Liver (tissue), 9 donors: ENCODE results near the gene CYFIP1. TPM values are rescaled to one million over a fixed set of nuclear protein-coding genes. Genes with fewer than 3 reads are reported as not detected.

Experiments used
- DNase-seq: peaks from one replicate; pipeline ENCODE4 v3.0.0-alpha.2; 2017; ENCODE audit warnings: low spot score
- H3K27ac ChIP-seq, 2 donors: one replicate each; pipeline ENCODE4 v1.7.0; 2013; ENCODE audit warnings: inconsistent platforms in 2 of 2, low read length in 2 of 2, control low read depth in 1 of 2, low read depth in 1 of 2, mild to moderate bottlenecking in 1 of 2
- H3K27me3 ChIP-seq, 4 donors: one replicate each; pipeline versions ENCODE4 v1.6.1 to v1.7.0; 2013; ENCODE audit warnings: low read length in 3 of 4, inconsistent platforms in 1 of 4, mild to moderate bottlenecking in 1 of 4, moderate library complexity in 1 of 4; ENCODE audit not compliant: control insufficient read depth in 4 of 4, insufficient read depth in 4 of 4
- H3K36me3 ChIP-seq, 4 donors: one replicate each; pipeline versions ENCODE4 v1.6.1 to v1.7.0; 2013; ENCODE audit warnings: low read length in 3 of 4, mild to moderate bottlenecking in 3 of 4, low read depth in 1 of 4, moderate library complexity in 1 of 4; ENCODE audit not compliant: control insufficient read depth in 4 of 4, insufficient read depth in 3 of 4
- H3K4me1 ChIP-seq, 4 donors: one replicate each; pipeline versions ENCODE4 v1.6.1 to v1.7.0; 2013; ENCODE audit warnings: low read length in 3 of 4, mild to moderate bottlenecking in 3 of 4, moderate library complexity in 1 of 4; ENCODE audit not compliant: control insufficient read depth in 4 of 4, insufficient read depth in 4 of 4
- H3K4me3 ChIP-seq, 3 donors: one replicate each; pipeline versions ENCODE4 v1.6.1 to v1.7.0; 2013; ENCODE audit warnings: low read length in 3 of 3, control low read depth in 1 of 3, low read depth in 1 of 3, mild to moderate bottlenecking in 1 of 3
- H3K9ac ChIP-seq, 2 donors: one replicate each; pipeline ENCODE4 v1.7.0; 2013; ENCODE audit warnings: low read length in 2 of 2, mild to moderate bottlenecking in 2 of 2, moderate library complexity in 2 of 2, control low read depth in 1 of 2, low read depth in 1 of 2
- H3K9me3 ChIP-seq, 4 donors: one replicate each; pipeline versions ENCODE4 v1.6.1 to v1.7.0; 2013; ENCODE audit warnings: low read length in 3 of 4; ENCODE audit not compliant: control insufficient read depth in 4 of 4
- EGR1 ChIP-seq, 2 donors: IDR thresholded peaks; 2 replicates each; pipeline ENCODE4 v1.6.1; 2016 to 2018; ENCODE audit warnings: antibody characterized with exemption in 2 of 2, low read depth in 2 of 2
- FOXA1 ChIP-seq: IDR thresholded peaks from 2 replicates; pipeline ENCODE4 v1.6.1; 2016; ENCODE audit warnings: antibody characterized with exemption
- FOXA2 ChIP-seq: IDR thresholded peaks from 2 replicates; pipeline ENCODE4 v1.6.1; 2016; ENCODE audit warnings: antibody characterized with exemption
- GABPA ChIP-seq, 2 donors: IDR thresholded peaks in 1 of 2; conservative IDR thresholded peaks in 1 of 2; 2 replicates each; pipeline ENCODE4 v1.6.1; 2016; ENCODE audit warnings: antibody characterized with exemption in 2 of 2, mild to moderate bottlenecking in 1 of 2, moderate library complexity in 1 of 2
- HNF4A ChIP-seq, 2 donors: conservative IDR thresholded peaks; 2 replicates each; pipeline ENCODE4 v1.6.1; 2016; ENCODE audit warnings: antibody characterized with exemption in 2 of 2, mild to moderate bottlenecking in 2 of 2
- HNF4G ChIP-seq: IDR thresholded peaks from 2 replicates; pipeline ENCODE4 v1.6.1; 2016; ENCODE audit warnings: antibody characterized with exemption
- JUND ChIP-seq, 2 donors: IDR thresholded peaks; 2 replicates each; pipeline ENCODE4 v1.6.1; 2016; ENCODE audit warnings: antibody characterized with exemption in 2 of 2
- NR2F2 ChIP-seq: IDR thresholded peaks from 2 replicates; pipeline ENCODE4 v1.6.1; 2016; ENCODE audit warnings: antibody characterized with exemption
- RAD21 ChIP-seq, 2 donors: IDR thresholded peaks; 2 replicates each; pipeline ENCODE4 v1.6.1; 2016; ENCODE audit warnings: antibody characterized with exemption in 2 of 2, mild to moderate bottlenecking in 2 of 2
- RXRA ChIP-seq, 2 donors: IDR thresholded peaks; 2 replicates each; pipeline ENCODE4 v1.6.1; 2017 to 2018; ENCODE audit warnings: antibody characterized with exemption in 2 of 2, mild to moderate bottlenecking in 1 of 2
- SP1 ChIP-seq: IDR thresholded peaks from 2 replicates; pipeline ENCODE4 v1.6.1; 2018; ENCODE audit warnings: antibody characterized with exemption, mild to moderate bottlenecking
- TAF1 ChIP-seq: conservative IDR thresholded peaks from 2 replicates; pipeline ENCODE4 v1.6.1; 2016; ENCODE audit warnings: antibody characterized with exemption, mild to moderate bottlenecking
- YY1 ChIP-seq: IDR thresholded peaks from 2 replicates; pipeline ENCODE4 v1.6.1; 2016; ENCODE audit warnings: antibody characterized with exemption, mild to moderate bottlenecking
- WGBS: extraction: QIAGEN DNeasy Blood & Tissue Kit; methylation state at CpG from one replicate; pipeline ENCODE4 v1.1.7; 2013; 5-methylcytosine and 5-hydroxymethylcytosine counted together
- polyA plus RNA-seq, 2 donors: library from polyadenylated mRNA; stranded (reverse) in 1 of 2; unstranded in 1 of 2; fragments of 200-250 nt in 1 of 2; fragments of >200 nt in 1 of 2; fragmentation: Nextera tagmentation in 1 of 2; extraction: Ambion mirVana in 1 of 2; gene quantifications; one replicate each; pipeline versions ENCODE4 v1.2.1 to v1.2.3, GENCODE V29; 2013 to 2015
- total RNA-seq, 2 donors: library from RNA; depleted of rRNA; stranded (reverse); fragments of >200 nt; gene quantifications; one replicate each; pipeline ENCODE4 v1.2.3, GENCODE V29; 2014
- TF ChIP-seq, protein P1 (sequence below): IDR thresholded peaks from 2 replicates; pipeline ENCODE4 v1.6.1; 2016; ENCODE audit warnings: antibody characterized with exemption
- TF ChIP-seq, protein P2 (sequence below): fragments of 150-350 bp; IDR thresholded peaks from 2 replicates; pipeline ENCODE4 v1.5.1; 2017; ENCODE audit warnings: improper control_type of control experiment, low read depth, low read length; ENCODE audit not compliant: missing input control
- TF ChIP-seq, protein P3 (sequence below): IDR thresholded peaks from 2 replicates; pipeline ENCODE4 v1.6.1; 2016; ENCODE audit warnings: antibody characterized with exemption, mild to moderate bottlenecking
- TF ChIP-seq, protein P4 (sequence below): IDR thresholded peaks from 2 replicates; pipeline ENCODE4 v1.6.1; 2016; ENCODE audit warnings: antibody characterized with exemption
- TF ChIP-seq, protein P5 (sequence below): IDR thresholded peaks from 2 replicates; pipeline ENCODE4 v1.6.1; 2016; ENCODE audit warnings: antibody characterized with exemption
- donor health status: healthy.
- donor health status: healthy.
- donor health status: healthy.
- donor health status: healthy.
- donor health status: healthy.

The CYFIP1 gene
- total and polyA plus RNA-seq, 4 donors = 13.5 to 48.3 (median 38.3) TPM

DNA sequence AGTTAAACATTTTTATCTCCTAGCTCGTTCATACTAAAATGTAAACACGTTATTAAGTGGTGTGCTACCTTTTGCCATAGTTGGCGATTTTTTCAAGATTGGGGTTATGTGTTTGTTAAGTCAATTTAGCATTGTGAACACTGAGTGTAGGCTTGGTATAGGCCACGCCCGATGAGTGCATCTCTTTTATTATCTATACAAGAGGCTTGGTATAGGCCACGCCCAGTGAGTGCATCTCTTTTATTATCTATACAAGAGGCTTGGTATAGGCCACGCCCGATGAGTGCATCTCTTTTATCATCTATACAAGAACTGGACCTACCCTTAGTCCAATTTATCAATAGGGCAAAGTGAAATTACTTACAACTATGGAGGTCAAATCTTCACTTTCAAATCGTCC is 71.3 kb downstream of the CYFIP1 start:
- no peaks in the 10 kb centered on the region for H3K4me1 ChIP-seq

DNA sequence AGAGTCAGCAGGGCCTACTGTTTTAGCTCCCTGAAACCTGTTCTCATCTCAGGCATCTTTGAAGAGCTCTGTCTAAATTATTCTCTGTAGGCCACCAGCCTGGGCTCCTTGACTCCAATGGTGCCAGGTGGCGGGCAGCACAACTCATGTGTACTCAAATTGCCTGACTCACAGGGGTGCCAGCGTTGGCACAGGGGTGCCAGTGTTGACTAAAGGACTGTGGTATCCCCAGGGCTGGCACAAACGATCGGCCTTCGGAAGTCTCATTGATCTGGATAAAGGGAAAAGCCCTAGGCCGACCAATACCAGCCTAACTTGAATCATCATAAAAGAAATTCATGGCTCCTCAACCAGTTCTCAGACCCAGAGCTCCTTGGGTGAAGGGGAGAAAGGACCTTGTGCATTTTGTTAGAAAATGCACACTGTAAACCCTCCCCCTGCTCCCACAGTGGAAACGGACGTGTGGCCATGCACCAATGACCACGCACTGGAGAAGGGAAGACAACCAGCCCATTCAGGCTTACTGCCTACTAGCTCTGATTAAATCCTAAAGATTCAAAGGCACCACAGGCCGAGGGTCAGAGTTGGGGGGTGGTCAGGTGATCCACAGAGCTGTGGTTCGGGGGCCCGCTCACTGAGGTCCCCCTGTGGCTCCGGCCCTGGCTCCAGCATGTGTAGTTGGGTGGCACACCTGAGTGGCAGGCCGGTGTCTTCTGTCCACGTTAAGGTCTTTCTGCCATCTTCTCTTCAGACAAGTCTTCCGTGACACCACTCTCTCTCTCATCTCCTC is 72.8 kb downstream of the CYFIP1 start:
- Histone ChIP-seq H3K27me3 (no peaks in the 10 kb centered on the region), H3K27ac (no peak overlapping the region), H3K36me3 (peaks cover 30 to 71% (median 46%) of the 10 kb centered on the region in 4 donors), H3K9ac (no peak overlapping the region), H3K4me1 (no peaks in the 10 kb centered on the region), H3K9me3 (no peaks in the 10 kb centered on the region), H3K4me3 (no peak overlapping the region)
- WGBS = 96% methylated on average over 16 of the region's 16 CpGs
- TF ChIP-seq, protein P1, sequence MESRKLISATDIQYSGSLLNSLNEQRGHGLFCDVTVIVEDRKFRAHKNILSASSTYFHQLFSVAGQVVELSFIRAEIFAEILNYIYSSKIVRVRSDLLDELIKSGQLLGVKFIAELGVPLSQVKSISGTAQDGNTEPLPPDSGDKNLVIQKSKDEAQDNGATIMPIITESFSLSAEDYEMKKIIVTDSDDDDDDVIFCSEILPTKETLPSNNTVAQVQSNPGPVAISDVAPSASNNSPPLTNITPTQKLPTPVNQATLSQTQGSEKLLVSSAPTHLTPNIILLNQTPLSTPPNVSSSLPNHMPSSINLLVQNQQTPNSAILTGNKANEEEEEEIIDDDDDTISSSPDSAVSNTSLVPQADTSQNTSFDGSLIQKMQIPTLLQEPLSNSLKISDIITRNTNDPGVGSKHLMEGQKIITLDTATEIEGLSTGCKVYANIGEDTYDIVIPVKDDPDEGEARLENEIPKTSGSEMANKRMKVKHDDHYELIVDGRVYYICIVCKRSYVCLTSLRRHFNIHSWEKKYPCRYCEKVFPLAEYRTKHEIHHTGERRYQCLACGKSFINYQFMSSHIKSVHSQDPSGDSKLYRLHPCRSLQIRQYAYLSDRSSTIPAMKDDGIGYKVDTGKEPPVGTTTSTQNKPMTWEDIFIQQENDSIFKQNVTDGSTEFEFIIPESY = no peak
- TF ChIP-seq RAD21 (IDR thresholded peaks at IDR 0.05) (no peak), RXRA (IDR thresholded peaks at IDR 0.05) (no peak), HNF4A (conservative IDR thresholded peaks at IDR 0.05) (no peak), SP1 (no peak), NR2F2 (no peak), FOXA2 (no peak), FOXA1 (no peak), YY1 (no peak), EGR1 (IDR thresholded peaks at IDR 0.05; ENCODE audit: low read depth in 2 of 2) (no peak), JUND (IDR thresholded peaks at IDR 0.05) (no peak), GABPA (IDR thresholded peaks at IDR 0.05 in 1 of 2, conservative IDR thresholded peaks at IDR 0.05 in 1 of 2) (no peak), TAF1 (no peak), HNF4G (no peak)
- TF ChIP-seq, protein P2, sequence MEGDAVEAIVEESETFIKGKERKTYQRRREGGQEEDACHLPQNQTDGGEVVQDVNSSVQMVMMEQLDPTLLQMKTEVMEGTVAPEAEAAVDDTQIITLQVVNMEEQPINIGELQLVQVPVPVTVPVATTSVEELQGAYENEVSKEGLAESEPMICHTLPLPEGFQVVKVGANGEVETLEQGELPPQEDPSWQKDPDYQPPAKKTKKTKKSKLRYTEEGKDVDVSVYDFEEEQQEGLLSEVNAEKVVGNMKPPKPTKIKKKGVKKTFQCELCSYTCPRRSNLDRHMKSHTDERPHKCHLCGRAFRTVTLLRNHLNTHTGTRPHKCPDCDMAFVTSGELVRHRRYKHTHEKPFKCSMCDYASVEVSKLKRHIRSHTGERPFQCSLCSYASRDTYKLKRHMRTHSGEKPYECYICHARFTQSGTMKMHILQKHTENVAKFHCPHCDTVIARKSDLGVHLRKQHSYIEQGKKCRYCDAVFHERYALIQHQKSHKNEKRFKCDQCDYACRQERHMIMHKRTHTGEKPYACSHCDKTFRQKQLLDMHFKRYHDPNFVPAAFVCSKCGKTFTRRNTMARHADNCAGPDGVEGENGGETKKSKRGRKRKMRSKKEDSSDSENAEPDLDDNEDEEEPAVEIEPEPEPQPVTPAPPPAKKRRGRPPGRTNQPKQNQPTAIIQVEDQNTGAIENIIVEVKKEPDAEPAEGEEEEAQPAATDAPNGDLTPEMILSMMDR = no peak
- TF ChIP-seq, protein P3, sequence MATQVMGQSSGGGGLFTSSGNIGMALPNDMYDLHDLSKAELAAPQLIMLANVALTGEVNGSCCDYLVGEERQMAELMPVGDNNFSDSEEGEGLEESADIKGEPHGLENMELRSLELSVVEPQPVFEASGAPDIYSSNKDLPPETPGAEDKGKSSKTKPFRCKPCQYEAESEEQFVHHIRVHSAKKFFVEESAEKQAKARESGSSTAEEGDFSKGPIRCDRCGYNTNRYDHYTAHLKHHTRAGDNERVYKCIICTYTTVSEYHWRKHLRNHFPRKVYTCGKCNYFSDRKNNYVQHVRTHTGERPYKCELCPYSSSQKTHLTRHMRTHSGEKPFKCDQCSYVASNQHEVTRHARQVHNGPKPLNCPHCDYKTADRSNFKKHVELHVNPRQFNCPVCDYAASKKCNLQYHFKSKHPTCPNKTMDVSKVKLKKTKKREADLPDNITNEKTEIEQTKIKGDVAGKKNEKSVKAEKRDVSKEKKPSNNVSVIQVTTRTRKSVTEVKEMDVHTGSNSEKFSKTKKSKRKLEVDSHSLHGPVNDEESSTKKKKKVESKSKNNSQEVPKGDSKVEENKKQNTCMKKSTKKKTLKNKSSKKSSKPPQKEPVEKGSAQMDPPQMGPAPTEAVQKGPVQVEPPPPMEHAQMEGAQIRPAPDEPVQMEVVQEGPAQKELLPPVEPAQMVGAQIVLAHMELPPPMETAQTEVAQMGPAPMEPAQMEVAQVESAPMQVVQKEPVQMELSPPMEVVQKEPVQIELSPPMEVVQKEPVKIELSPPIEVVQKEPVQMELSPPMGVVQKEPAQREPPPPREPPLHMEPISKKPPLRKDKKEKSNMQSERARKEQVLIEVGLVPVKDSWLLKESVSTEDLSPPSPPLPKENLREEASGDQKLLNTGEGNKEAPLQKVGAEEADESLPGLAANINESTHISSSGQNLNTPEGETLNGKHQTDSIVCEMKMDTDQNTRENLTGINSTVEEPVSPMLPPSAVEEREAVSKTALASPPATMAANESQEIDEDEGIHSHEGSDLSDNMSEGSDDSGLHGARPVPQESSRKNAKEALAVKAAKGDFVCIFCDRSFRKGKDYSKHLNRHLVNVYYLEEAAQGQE = no peak
- TF ChIP-seq, protein P4, sequence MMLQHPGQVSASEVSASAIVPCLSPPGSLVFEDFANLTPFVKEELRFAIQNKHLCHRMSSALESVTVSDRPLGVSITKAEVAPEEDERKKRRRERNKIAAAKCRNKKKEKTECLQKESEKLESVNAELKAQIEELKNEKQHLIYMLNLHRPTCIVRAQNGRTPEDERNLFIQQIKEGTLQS = no peak
- DNase-seq = no peak

More for the DNA sequence above, 71.3 kb downstream of the CYFIP1 start:
- Histone ChIP-seq H3K27me3 (no peaks in the 10 kb centered on the region), H3K9ac (no peak overlapping the region), H3K9me3 (no peaks in the 10 kb centered on the region), H3K4me3 (no peak overlapping the region), H3K27ac (no peak overlapping the region), H3K36me3 (peaks cover 23 to 62% (median 38%) of the 10 kb centered on the region in 4 donors)
- DNase-seq = no peak
- 92% methylated on average over 9 of the region's 9 CpGs for WGBS
- no peak for TF ChIP-seq FOXA1
- TF ChIP-seq, protein P5, sequence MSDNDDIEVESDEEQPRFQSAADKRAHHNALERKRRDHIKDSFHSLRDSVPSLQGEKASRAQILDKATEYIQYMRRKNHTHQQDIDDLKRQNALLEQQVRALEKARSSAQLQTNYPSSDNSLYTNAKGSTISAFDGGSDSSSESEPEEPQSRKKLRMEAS = no peak
- no peak for TF ChIP-seq TAF1
- no peak for TF ChIP-seq GABPA (IDR thresholded peaks at IDR 0.05 in 1 of 2, conservative IDR thresholded peaks at IDR 0.05 in 1 of 2)
